GM23248 (cell line): ENCODE data around the gene TMOD3.

Source experiments
- EZH2 ChIP-seq: fragments of 200-600 bp; sonication (generic); IDR thresholded peaks from 2 replicates; pipeline ENCODE4 v1.6.1; 2018; ENCODE audit warnings: antibody characterized with exemption, mild to moderate bottlenecking; ENCODE audit not compliant: insufficient read depth, poor library complexity, severe bottlenecking
- EZH2phosphoT487 ChIP-seq: fragments of 200-600 bp; sonication (generic); IDR thresholded peaks from 2 replicates; pipeline ENCODE4 v1.6.1; 2018; ENCODE audit warnings: antibody characterized with exemption, moderate library complexity, mild to moderate bottlenecking, low read depth; ENCODE audit not compliant: insufficient read depth

- TF ChIP-seq EZH2 (no peak), EZH2phosphoT487 (no peak)
Measured at GRCh38 chr15:51908316-51908715, 78.9 kb downstream of the TMOD3 start.
